ENCODE results near the gene CCDC27. TPM values are rescaled to one million over a fixed set of nuclear protein-coding genes. Genes with fewer than 3 reads are reported as not detected.

Gene CCDC27
- total and polyA plus RNA-seq, 2 of the 8 experiments (the other 6 are each of a cell fraction or from before 2014, with no cell fraction given): 0.15 TPM; not detected in 1

DNA sequence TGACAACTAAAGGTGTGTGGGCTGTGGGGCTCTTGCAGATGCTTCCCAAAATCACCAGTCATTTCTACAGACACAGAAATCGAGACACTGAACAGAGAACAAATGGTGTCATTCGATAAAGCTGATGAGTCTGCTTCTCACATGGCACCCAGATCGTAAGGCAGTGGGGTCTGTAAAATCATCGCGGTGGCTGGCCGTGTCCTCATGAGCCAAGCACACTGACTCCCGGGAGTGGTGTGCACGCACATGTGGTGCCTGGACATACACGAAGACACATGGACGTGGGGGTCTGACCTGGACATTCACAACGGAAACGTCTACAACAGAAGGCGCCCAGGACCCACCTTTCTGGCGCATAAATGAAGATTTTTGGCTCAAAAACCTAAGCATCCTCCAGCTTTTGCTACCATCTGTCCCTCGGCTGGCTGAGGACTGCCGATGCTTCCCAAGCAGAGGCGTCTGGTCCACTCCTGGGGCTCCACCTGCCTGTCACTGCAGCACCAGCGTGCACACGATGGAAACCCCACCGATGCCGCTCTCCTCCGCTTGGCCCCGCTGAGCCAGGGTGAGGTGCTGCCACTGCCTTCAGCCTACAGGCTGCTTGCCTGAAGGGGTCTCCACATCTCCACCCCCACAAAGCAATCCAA, 27.1 kb downstream of the CCDC27 start:
- no peaks in the 10 kb centered on the region for H3K9me3 ChIP-seq (ENCODE audit: insufficient read depth in 2 of 2, low read depth in 1 of 2, low read length in 1 of 2)
- no peak overlapping the region for H2BK12ac ChIP-seq (ENCODE audit: low read depth, low read length)
- TF ChIP-seq, protein P1, sequence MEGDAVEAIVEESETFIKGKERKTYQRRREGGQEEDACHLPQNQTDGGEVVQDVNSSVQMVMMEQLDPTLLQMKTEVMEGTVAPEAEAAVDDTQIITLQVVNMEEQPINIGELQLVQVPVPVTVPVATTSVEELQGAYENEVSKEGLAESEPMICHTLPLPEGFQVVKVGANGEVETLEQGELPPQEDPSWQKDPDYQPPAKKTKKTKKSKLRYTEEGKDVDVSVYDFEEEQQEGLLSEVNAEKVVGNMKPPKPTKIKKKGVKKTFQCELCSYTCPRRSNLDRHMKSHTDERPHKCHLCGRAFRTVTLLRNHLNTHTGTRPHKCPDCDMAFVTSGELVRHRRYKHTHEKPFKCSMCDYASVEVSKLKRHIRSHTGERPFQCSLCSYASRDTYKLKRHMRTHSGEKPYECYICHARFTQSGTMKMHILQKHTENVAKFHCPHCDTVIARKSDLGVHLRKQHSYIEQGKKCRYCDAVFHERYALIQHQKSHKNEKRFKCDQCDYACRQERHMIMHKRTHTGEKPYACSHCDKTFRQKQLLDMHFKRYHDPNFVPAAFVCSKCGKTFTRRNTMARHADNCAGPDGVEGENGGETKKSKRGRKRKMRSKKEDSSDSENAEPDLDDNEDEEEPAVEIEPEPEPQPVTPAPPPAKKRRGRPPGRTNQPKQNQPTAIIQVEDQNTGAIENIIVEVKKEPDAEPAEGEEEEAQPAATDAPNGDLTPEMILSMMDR (IDR thresholded peaks at IDR 0.05; ENCODE audit: control extremely low read depth in 1 of 3, insufficient read depth in 1 of 3, low read depth in 1 of 3, low read length in 3 of 3): peak in 1 of 3 experiments; percentile 35; a peak in 2 of 4 replicates
- no peak for TF ChIP-seq RNF2 (IDR thresholded peaks at IDR 0.05; ENCODE audit: borderline replicate concordance, low read depth, low read length, missing control alignments, poor library complexity, severe bottlenecking)
- no peak overlapping the region for H3K4me2 ChIP-seq (ENCODE audit: insufficient read depth in 1 of 2, low read depth in 2 of 2, low read length in 2 of 2)
- H2AK5ac ChIP-seq (ENCODE audit: low read depth, low read length): no peak overlapping the region
- H3K23ac ChIP-seq (ENCODE audit: insufficient read length): no peak overlapping the region
- H3K14ac ChIP-seq (ENCODE audit: insufficient read length): no peak overlapping the region
- no peak overlapping the region for H2BK15ac ChIP-seq (ENCODE audit: low read length)
- no peak overlapping the region for H4K5ac ChIP-seq (ENCODE audit: insufficient read length, low read depth, low read length)
- H3K18ac ChIP-seq (ENCODE audit: extremely low read depth, low read length): no peak overlapping the region
- no peak overlapping the region for H2AFZ ChIP-seq (ENCODE audit: low read length)
- H3K4ac ChIP-seq (replicated peaks; ENCODE audit: insufficient read length, low read depth, low read length): no peak overlapping the region
- DNase-seq (ENCODE audit: low read depth in 1 of 2, low spot score in 2 of 2) (no peak), FAIRE-seq (no peak)
- no peak overlapping the region for H2BK5ac ChIP-seq (ENCODE audit: low read depth, low read length)
- WGBS, 2 experiments (ENCODE audit: extremely low coverage in 1 of 2, insufficient coverage in 1 of 2, insufficient read length in 1 of 2, insufficient replicate concordance in 2 of 2, low coverage in 1 of 2, low lambda C conversion rate in 2 of 2, missing lambda C conversion rate in 1 of 2): 90% methylated on average over 23 of the region's 23 CpGs; no CpG with 5 or more reads in 1 of the 2 experiments
- peaks cover 25 to 45% (median 43%) of the 10 kb centered on the region in 4 experiments for H3K36me3 ChIP-seq (ENCODE audit: control insufficient read depth in 2 of 4, insufficient read depth in 4 of 4, low read length in 3 of 4)
- H2BK20ac ChIP-seq (ENCODE audit: low read length): no peak overlapping the region
- ChIA-PET CTCF (ENCODE audit: partially characterized antibody) (interaction anchor here (0.6 to 1.6 kb wide), 5 partner anchors 8 to 1729 kb away, joined by 3 to 8 read pairs (median 3); no protein-coding TSS in a partner anchor), POLR2A (ENCODE audit: partially characterized antibody) (interaction anchor here (1.0 to 5.8 kb wide), 4 partner anchors 10 to 80 kb away, joined by 3 to 84 read pairs (median 8); partner anchors contain the start of gene LRRC47)
- no peak overlapping the region for H3K27ac ChIP-seq (ENCODE audit: low read depth, low read length)
- no peak overlapping the region for H4K8ac ChIP-seq (ENCODE audit: extremely low read depth, insufficient read depth, low read length)
- H3K23me2 ChIP-seq (ENCODE audit: low read depth, low read length): no peaks in the 10 kb centered on the region
- no peak overlapping the region for H2BK120ac ChIP-seq (replicated peaks; ENCODE audit: low read depth, low read length)
- H3K56ac ChIP-seq (replicated peaks; ENCODE audit: insufficient read length, low read depth, low read length): no peak overlapping the region
- no peak overlapping the region for H4K91ac ChIP-seq (replicated peaks; ENCODE audit: insufficient read length, low read length)
- H3K27me3 ChIP-seq (replicated peaks in 1 of 4; ENCODE audit: control insufficient read depth in 3 of 4, extremely low read depth in 1 of 4, insufficient read depth in 3 of 4, low read length in 3 of 4): no peaks in the 10 kb centered on the region; a peak in 1 of 7 replicates
- peaks cover 0 to 18% (median 9%) of the 10 kb centered on the region in 4 experiments; a peak in 6 of 7 replicates for H3K4me1 ChIP-seq (replicated peaks in 1 of 4; ENCODE audit: control insufficient read depth in 3 of 4, insufficient read depth in 4 of 4, low read length in 3 of 4)
- peaks cover 10 to 23% of the 10 kb centered on the region in 2 experiments for H4K20me1 ChIP-seq (replicated peaks in 1 of 2; ENCODE audit: control insufficient read depth in 1 of 2, insufficient read depth in 2 of 2, low read length in 2 of 2)
- H3K9ac ChIP-seq (replicated peaks in 1 of 4; ENCODE audit: extremely low read depth in 1 of 4, low read depth in 3 of 4, low read length in 3 of 4): no peak overlapping the region
- no peaks in the 10 kb centered on the region for H3K79me2 ChIP-seq (ENCODE audit: control insufficient read depth in 1 of 2, insufficient read depth in 2 of 2, low read length in 2 of 2)
- no peak overlapping the region for H3K4me3 ChIP-seq (ENCODE audit: extremely low read depth in 1 of 4, insufficient read depth in 2 of 4, low read depth in 3 of 4, low read length in 4 of 4)
- no peaks in the 10 kb centered on the region; the same call in 1 of the 2 replicates for H3K79me1 ChIP-seq (ENCODE audit: low read depth, low read length)

Data from H1 (cell line).